SKM-1 treated with dmso at 0.1 percent for 144 hours (cell line): Measurements from ENCODE around the gene RPAP3.

Experiments used
- DNase-seq: peaks from one replicate; lab custom pipeline; 2025; ENCODE audit not compliant: unreplicated experiment; lab: John Stamatoyannopoulos, UW

Gene RPAP3, protein sequence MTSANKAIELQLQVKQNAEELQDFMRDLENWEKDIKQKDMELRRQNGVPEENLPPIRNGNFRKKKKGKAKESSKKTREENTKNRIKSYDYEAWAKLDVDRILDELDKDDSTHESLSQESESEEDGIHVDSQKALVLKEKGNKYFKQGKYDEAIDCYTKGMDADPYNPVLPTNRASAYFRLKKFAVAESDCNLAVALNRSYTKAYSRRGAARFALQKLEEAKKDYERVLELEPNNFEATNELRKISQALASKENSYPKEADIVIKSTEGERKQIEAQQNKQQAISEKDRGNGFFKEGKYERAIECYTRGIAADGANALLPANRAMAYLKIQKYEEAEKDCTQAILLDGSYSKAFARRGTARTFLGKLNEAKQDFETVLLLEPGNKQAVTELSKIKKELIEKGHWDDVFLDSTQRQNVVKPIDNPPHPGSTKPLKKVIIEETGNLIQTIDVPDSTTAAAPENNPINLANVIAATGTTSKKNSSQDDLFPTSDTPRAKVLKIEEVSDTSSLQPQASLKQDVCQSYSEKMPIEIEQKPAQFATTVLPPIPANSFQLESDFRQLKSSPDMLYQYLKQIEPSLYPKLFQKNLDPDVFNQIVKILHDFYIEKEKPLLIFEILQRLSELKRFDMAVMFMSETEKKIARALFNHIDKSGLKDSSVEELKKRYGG

GRCh38 chr12:47705566-47706425, at the start of gene RPAP3:
Gene RPAP3, minus strand, starts transcription at chr12:47706030. Its CDS starts 3,190 bp downstream, at chr12:47702840.
- peak; percentile 82 for DNase-seq

DNA sequence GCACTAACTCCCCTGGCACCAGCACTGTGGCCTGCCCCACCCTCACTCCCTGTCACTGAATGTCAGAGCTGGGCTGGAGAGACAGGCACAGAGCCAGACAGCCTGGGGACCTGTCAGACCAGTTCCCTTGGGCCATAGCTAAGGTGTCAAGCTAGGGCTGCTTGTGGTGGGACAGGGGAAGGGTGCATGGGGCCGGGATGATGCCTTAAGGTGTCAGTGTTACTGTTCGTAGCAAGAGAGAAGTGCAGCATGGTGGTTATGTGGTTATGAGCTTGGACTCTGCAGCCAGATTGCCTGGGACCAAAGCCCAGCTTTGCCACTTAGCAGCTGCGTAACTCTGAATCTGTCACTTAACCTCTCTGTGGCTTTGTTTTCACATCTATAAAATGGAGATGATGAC, 49.1 kb upstream of the RPAP3 start:
- no peak for DNase-seq

DNA sequence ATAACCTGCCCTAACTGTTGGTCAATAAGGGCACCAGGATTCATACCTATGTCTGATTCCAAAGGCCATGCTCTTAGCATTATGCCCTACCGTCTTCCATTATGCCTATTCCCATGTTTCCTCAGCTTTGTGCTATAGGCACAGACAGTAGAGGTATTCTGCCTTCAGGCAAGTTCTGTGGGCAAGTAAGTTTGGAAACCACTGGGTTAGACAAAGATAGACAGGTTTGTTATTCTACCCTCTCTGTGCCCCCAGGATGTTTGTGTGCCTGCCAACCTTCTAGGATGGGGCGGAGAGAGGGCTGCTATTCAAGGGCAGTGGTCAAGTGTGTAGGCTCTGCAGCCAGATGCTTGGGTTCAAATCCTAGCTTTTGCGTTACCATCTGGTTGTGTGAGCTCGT, 48.3 kb upstream of the RPAP3 start:
- no peak for DNase-seq

GRCh38 chr12:47753021-47754001, 47.5 kb upstream of the RPAP3 start:
- DNase-seq, result no peak

GRCh38 chr12:47752552-47752951, 46.7 kb upstream of the RPAP3 start:
- no peak for DNase-seq

GRCh38 chr12:47752121-47752520, 46.3 kb upstream of the RPAP3 start:
- no peak for DNase-seq

- no peak for DNase-seq
These were observed 45.7 kb upstream of the RPAP3 start for GRCh38 chr12:47751561-47751960.

DNA sequence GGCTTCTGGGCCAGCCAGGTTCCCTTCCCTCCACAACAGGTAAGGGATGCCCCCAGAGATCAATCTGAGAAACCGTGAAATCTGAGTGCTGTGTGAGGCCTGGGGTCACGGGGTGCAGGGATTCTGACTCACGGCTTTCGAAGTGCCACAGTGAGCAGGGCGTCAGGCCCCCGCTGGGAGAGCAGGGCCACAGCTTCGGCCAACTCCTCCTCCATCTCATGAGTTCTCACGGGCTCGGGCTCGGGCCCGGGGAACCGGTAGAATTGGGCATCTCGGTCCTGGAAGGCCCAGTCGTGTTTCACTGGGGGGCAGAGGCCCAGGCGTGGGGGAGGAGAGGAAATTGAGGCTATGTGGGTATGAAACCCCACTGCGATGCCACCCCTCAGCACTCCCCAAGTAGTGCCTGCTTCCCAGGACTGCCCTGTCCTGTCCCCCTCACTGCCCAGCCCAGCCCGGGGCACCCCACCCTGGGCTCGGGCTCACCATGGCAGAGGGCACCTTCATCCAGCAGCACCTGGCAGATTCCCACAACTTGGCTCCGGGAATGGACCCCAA, 45.2 kb upstream of the RPAP3 start:
- DNase-seq, result no peak

DNA sequence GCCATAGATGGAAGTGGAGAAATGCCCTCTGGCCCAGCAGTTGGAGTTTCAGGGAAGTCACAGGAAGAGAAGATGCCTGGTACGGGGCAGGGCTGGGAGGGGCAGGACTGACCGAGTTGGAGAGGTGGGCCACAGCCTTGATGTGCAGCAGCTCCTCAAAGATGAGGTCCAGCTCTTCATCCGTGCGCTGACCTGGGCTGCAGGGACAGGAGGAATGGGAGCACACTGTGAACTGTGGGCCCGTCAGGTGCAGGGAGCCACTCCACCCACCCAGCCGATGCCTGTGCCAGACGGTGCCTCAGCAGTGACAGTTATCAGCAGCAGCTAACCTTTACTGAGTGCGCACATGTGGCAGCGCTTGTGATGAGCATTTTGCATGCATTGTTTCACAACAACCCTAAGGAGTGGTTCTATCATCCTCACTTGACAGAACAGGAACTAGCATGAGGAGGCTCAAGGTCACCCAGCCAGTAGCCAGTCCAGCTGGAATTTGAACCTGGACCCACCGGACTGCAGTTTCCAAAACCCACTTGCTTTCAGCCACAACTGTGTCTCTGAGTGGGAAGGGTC, 44.5 kb upstream of the RPAP3 start:
- DNase-seq, result peak; percentile 19

DNA sequence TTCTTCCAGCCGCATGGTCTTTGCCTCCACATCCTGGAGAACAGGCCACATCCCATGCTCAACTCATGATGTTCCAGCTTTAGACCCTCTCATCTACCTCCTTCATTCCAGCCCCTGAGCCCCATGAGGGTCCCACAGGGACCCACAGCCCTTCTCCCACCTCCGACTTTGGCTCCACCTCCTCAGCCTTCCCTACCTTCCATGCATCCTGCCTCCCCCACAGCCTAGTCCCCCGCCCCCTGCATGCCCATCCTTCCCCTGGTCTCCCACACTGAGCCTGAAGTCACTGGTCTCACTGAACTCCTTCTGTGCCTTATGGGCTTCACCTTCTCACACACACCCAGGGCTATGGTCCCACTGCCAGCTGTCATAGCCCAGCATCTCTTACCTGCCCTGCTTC, 43.1 kb upstream of the RPAP3 start:
- no peak for DNase-seq

GRCh38 chr12:47748507-47748828, 42.6 kb upstream of the RPAP3 start:
- no peak for DNase-seq

DNA sequence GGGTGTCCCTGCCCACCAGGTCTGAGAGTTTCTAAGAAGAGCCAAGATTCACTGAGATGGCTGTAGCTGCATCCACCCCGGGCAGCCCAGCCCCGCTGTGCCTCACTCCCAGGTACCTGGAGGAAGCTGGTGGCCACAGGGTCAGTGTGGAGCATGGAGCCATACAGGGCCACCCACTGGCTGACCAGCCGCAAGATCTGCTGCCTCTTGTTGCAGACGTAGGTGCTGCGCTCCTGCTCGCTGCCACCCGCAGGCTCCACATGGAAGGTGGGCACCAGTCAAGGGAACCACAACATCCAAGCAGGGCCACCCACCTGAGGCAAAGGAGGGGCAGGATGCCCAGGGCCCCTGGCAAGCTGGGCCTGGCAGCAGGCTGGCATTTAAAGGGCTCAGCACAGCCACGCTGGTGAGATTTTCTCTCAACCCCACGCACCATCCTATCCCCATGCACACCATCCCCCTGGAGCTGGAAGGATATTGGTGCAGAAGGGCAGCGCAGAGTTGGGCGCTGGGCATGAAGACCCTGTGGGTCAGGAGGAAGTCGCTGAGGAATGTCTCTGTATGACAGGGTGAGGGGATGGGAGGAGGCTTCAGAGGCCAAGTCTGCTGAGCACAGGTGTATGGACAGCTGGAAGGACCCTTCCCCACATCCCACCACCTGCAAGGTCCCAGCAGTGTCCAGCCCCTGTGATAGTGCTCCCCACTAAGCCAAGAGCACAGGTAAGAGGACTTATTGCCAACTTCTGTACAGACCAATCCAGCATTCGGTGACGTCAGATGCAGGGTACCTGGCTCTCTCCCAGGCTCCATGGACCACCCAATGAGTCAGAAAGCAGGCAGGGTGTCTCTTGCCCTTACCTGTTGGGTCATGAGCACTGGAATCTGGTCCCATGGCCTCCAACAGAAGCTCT, 42.0 kb upstream of the RPAP3 start:
- no peak for DNase-seq

- no peak for DNase-seq
These were observed 41.3 kb upstream of the RPAP3 start for GRCh38 chr12:47747126-47747525.

DNA sequence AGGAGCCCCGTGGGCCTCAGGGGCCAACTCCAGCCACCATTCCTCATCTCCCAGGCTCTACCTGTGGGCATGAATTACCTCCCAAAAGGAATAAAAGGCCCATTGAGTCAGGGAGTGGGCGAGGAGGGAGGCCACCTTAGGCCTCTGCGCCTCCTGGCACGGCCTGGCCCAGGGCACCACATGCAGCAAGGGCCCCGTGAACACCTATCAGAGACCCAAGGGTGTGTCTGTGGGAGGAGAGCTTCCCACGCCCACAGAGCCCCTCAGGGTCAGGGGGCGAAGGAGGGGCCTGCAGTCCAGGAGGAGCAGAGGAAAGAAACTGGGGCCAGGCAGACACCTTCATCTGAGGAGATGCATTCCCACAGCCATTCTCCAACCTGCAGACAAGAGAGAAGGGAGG, 40.7 kb upstream of the RPAP3 start:
- DNase-seq, result no peak

GRCh38 chr12:47746073-47746472, 40.2 kb upstream of the RPAP3 start:
- no peak for DNase-seq

GRCh38 chr12:47745485-47746041, 39.7 kb upstream of the RPAP3 start:
- no peak for DNase-seq

DNA sequence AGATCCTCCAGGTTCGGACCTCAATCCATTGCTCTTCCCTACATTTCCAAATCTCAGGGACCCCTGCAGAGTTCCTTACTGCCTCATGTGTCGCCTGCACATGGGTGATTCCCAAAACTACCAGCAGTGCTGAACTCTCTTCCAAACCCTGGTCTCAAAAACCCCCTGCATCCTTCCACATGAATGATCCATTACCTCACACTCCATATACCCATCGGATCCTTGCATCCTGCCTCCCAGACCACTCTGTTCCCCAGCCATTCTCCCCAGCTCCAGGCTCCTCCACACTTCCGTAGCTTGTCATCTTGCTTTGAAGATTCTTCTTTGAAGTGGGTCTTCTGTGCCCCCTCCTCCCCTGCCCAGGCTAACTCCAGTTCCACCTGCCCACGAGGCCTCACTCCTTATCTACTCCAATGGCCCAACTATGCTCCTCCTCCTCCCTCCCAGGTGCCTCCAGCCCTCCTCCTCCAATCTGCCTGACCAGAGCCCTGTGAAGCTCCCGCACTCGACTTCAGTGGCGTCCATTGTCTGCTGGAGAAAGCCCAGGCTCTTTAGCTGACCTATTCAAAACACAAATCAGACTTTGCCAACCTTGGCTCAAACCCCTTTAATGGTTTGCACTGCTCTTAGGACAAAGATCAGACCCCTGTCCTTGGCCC, 39.1 kb upstream of the RPAP3 start:
- DNase-seq, result no peak

GRCh38 chr12:47744005-47744651, 38.3 kb upstream of the RPAP3 start:
- DNase-seq, result no peak
